ENCODE data around the gene CCL26.
"Not testable (repeated sequence)": the region's sequence is repeated elsewhere in the genome, so short reads cannot be mapped to it uniquely, and the experiment has no call there.

Gene CCL26

GRCh38 chr7:75795831-75796285, 23.8 kb upstream of the CCL26 start:
- no peak for FAIRE-seq

GRCh38 chr7:75793676-75794075, 21.7 kb upstream of the CCL26 start:
- DNase-seq (ENCODE audit: extremely low spot score, insufficient read length, low read depth) (no peak), FAIRE-seq (no peak)

More at GRCh38 chr7:75795831-75796285, 23.8 kb upstream of the CCL26 start:
- no peak for DNase-seq (ENCODE audit: extremely low spot score, insufficient read length, low read depth)

DNA sequence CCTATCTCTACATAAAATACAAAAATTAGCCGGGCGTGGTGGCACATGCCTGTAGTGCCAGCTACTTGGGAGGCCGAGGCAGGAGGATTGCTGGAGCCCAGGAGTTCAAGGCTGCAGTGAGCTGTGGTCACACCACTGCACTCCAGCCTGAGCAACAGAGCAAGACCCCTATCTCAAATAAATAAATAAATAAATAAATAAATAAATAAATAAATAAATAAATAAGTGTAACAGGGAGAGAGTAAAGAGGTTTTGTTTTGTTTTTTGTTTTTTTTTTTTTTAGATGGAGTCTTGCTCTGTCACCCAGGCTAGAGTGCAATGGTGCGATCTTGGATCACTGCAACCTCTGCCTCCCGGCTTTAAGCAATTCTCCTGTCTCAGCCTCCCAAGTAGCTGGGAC, 20.6 kb upstream of the CCL26 start:
- FAIRE-seq; DNase-seq (ENCODE audit: extremely low spot score, insufficient read length, low read depth): not testable (repeated sequence)

DNA sequence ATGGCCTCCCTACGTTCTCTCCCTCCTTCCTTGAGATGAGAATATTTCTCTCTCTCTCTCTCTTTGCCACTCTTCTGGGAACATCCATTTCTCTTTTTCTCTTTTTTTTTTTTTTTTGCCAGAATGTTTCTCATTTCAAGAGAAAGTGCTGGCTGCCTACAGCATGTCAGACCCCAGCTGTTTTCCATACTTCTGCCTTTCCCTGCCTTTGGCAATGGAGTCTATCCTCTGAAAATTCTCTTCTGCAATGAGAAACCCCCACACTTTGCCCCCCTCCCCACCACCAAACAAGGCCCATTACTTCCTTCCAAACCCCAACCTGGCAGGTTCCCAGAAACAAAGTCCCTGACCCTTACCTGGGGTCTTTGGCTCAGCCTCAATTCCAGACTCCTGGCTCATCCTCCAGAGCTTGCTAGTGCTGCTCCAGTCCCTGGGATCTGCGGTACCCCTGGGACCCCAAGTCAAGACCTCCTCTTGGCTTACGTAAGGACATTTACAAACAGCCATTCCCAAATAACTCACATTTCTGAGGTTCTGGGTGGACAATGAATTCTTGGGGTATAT, 17.4 kb upstream of the CCL26 start:
- DNase-seq (ENCODE audit: extremely low spot score, insufficient read length, low read depth), result no peak
- FAIRE-seq, result no peak

GRCh38 chr7:75788154-75788847, 16.3 kb upstream of the CCL26 start:
- not testable (repeated sequence) for DNase-seq (ENCODE audit: extremely low spot score, insufficient read length, low read depth); FAIRE-seq

DNA sequence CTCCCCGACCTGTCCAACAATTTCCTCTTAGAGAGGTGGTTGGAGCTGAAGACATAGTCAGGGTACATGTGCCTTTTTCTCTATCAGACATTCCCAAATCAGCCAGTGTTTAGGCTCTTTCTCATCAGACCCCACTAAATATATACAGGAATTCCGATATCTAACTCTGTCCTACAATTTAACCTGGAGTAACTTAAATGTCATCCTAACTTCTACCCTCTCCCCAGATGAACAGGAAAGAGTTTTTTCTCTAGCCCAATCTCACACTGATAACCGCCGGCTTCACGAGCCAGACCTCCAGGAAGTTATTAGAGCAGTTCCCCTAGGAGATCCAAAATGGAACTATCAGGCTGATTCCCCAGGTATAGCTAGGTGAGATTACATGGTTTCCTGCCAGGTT, 11.0 kb upstream of the CCL26 start:
- FAIRE-seq; DNase-seq (ENCODE audit: extremely low spot score, insufficient read length, low read depth): not testable (repeated sequence)

DNA sequence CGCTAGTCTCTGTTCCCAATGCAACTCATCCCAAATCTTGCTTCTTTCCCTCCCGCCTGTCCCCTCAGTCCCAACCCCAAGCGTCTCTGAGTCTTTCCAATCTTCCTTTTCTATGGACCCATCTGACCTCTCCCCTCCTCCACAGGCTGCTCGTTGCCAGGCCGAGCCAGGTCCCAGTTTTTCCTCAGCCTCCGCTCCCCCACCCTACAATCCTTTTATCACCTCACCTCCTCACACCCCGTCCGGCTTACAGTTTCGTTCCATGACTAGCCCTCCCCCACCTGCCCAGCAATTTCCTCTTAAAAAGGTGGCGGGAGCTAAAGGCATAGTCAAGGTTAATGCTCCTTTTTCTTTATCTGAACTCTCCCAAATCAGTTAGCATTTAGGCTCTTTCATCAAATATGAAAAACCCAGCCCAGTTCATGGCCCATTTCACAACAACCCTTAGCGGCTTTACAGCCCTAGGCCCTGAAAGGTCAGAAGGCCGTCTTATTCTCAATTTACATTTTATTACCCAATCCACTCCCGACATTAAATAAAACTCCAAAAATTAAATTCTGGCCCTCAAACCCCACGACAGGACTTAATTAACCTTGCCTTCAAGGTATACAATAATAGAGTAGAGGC, 8.7 kb upstream of the CCL26 start:
- FAIRE-seq; DNase-seq (ENCODE audit: extremely low spot score, insufficient read length, low read depth): not testable (repeated sequence)

DNA sequence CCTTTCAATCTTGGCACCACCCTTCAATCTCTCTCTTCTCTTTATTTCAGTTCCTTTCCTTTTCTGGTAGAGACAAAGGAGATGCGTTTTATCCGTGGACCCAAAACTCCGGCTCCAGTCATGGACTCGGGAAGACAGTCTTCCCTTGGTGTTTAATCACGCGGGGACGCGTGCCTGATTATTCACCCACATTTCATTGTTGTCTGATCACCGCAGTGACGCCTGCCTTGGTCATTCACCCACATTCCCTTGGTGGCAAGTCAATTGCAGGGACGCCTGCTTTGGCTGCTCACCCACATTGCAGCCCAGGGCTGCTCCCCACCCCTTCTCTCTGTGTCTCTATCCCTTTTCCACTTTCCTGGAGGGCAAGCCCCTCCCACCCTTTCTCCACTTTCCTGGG, 7.5 kb upstream of the CCL26 start:
- DNase-seq (ENCODE audit: extremely low spot score, insufficient read length, low read depth); FAIRE-seq: not testable (repeated sequence)

DNA sequence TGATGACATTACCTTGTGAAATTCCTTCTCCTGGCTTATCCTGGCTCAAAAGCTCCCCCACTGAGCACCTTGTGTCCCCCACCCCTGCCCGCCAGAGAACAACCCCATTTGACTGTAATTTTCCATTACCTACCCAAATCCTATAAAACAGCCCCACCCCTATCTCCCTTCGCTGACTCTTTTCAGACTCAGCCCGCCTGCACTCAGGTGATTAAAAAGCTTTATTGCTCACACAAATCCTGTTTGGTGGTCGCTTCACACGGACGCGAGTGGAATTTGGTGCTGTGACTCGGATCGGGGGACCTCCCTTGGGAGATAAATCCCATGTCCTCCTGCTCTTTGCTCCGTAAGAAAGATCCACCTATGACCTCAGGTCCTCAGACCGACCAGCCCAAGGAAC, 7.0 kb upstream of the CCL26 start:
- FAIRE-seq; DNase-seq (ENCODE audit: extremely low spot score, insufficient read length, low read depth): not testable (repeated sequence)

- DNase-seq (ENCODE audit: extremely low spot score, insufficient read length, low read depth), result no peak
- FAIRE-seq, result no peak
These were observed 4.4 kb upstream of the CCL26 start for GRCh38 chr7:75776295-75776971.

GRCh38 chr7:75773958-75774357, 1.9 kb upstream of the CCL26 start:
- not testable (repeated sequence) for FAIRE-seq; DNase-seq (ENCODE audit: extremely low spot score, insufficient read length, low read depth)

DNA sequence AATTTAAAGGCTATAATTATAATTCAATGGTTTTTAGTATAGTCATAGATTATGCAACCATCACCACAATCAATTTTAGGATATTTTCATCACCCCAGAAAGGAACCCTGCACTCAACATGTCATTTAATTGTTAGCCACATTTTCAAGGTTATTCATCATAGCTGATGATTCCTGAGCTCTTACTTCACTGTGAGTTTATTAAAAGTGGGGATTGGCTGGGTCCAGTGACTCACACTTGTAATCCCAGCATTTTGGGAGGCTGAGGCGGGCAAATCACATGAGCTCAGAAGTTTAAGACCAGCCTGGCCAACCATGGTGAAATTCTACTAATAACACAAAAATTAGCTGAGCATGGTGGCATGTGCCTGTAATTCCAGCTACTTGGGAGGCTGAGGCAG, 787 bp downstream of the CCL26 start:
- no peak for DNase-seq (ENCODE audit: extremely low spot score, insufficient read length, low read depth)
- no peak for FAIRE-seq

- DNase-seq (ENCODE audit: extremely low spot score, insufficient read length, low read depth) (peak; percentile 45), FAIRE-seq (peak; percentile 79)
These were observed 9.6 kb downstream of the CCL26 start for GRCh38 chr7:75762350-75762917.

GRCh38 chr7:75761801-75762200, 10.2 kb downstream of the CCL26 start:
- not testable (repeated sequence) for DNase-seq (ENCODE audit: extremely low spot score, insufficient read length, low read depth); FAIRE-seq

DNA sequence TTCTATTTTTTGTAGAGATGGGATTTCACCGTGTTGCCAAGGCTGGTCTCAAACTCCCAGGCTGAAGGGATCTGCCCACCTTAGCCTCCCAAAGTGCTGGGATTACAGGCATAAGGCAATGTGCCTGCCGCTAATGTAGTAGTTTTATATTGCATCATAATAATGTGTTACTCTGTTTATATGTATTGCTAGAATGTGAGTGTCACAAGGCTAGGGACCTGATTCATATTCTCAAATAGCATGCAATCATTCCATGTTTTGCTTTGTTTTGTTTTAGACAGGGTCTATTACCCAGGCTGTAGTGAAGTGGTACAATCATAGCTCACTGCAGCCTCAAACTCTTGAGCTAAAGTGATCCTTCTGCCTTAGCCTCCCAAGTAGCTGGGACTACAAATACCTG, 13.5 kb downstream of the CCL26 start:
- FAIRE-seq, result no peak
- no peak for DNase-seq (ENCODE audit: extremely low spot score, insufficient read length, low read depth)

DNA sequence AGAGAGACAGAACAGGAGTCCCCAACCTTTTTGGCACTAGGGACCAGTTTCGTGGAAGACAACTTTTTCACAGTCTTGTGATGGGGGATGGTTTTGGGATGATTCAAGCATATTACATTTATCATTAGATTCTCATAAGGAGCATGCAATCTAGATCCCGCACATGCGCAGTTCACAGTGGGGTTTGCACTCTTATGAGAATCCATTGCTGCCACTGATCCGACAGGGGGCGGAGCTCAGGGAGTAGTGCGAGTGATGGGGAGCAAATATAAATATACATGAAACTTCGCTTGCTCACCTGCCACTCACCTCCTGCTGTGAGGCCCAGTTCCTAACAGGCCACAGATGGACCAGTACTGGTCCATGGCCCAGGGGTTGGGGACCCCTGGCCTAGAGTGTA, 14.2 kb downstream of the CCL26 start:
- no peak for DNase-seq (ENCODE audit: extremely low spot score, insufficient read length, low read depth)
- no peak for FAIRE-seq

DNA sequence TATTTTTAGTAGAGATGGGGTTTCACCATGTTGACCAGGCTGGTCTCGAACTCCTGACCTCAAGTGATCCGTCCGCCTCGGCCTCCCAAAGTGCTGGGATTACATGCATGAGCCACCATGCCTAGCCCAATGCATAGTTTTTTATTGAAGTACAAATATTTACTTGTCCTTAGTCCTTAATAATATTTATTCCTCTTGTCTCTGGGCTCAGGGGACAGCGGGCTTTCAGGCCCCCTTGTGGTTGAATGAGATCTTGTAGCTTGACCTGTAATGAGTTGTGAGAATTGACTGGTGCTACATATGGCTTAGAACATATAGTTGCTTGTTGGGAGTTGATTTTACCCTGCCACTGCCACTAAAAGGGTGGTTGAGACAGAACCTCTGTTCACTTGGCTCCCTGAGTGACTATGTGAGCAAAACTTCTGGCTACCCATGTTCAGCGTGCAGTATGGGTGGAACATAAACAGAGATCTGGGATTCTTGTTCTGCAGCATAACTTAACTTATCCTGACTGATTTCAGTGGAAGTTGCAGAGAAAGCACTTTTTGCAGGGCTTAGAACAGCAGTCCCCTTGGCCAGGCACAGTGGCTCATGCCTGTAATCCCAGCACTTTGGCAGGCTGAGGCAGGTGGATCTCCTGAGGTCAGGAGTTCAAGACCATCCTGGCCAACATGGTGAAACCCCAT, 14.9 kb downstream of the CCL26 start:
- DNase-seq (ENCODE audit: extremely low spot score, insufficient read length, low read depth), result peak; percentile 28
- FAIRE-seq, result no peak

- DNase-seq (ENCODE audit: extremely low spot score, insufficient read length, low read depth), result no peak
- FAIRE-seq, result no peak
These were observed 15.6 kb downstream of the CCL26 start for GRCh38 chr7:75756206-75756990.

- FAIRE-seq (no peak), DNase-seq (ENCODE audit: extremely low spot score, insufficient read length, low read depth) (no peak)
These were observed 28.6 kb downstream of the CCL26 start for GRCh38 chr7:75743455-75743859.
